Erythroblast (primary cell): ENCODE measurements around the gene TMEM259.

Experiments
- GATA1 ChIP-seq: IDR thresholded peaks from 2 replicates; pipeline ENCODE4 v1.6.1; 2011; ENCODE audit warnings: low read depth, mild to moderate bottlenecking, control low read depth, low read length, moderate library complexity
- POLR2A ChIP-seq: IDR thresholded peaks from 2 replicates; pipeline ENCODE4 v1.6.1; 2011; ENCODE audit warnings: mild to moderate bottlenecking, low read length

DNA sequence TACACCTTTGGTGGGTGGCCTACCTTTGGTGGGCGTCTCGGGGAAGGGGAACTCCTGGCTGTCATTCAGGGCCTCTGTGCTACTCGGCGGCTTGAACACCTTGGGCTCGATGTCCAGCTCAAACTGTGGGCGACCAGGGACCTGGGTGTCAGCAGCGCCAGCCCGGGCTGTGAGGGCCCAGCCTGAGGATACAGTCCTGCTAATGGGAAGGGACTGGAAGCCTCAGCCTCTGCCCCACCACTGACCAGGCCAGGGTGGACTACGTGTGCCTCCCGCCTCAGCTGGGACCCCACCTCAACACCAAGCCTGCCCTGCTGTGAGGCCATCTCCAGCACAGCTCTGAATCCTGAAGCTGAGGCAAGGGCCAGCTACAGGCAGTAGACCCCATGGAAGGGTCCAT is 7.7 kb downstream of the TMEM259 start:
- no peak for TF ChIP-seq POLR2A
- no peak for TF ChIP-seq GATA1
